Femur (tissue), 1 donor: ENCODE measurements around the gene IFNL4.
"Not testable (repeated sequence)": the region's sequence is repeated elsewhere in the genome, so short reads cannot be mapped to it uniquely, and the experiment has no call there.

Source experiments
- DNase-seq: peaks from one replicate; pipeline ENCODE4 v3.0.0-alpha.2; 2017

The IFNL4 gene

DNA sequence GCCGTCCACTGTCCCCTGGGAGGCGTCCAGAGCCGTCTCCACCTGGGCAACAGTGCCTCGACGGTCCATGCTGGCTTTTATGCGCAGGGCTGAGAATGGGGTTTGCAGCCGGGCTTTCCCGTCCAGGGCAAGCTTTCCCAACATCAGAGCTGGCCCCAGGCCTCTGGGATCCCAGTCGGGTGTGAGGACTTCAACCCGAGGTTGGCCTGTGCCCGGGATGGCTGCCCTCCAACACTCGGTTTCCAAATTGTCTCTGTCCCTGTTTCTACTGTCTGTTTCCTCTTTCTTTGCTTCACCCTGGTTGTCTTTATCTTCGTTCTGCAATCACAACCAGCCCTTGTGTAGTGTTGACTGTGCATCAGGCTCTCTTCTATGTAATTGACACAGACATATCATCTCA lies at the start of gene IFNL4:
Gene IFNL4 (minus strand): TSS at position 51 of the 400 bp plus-strand sequence.
- no peak for DNase-seq

DNA sequence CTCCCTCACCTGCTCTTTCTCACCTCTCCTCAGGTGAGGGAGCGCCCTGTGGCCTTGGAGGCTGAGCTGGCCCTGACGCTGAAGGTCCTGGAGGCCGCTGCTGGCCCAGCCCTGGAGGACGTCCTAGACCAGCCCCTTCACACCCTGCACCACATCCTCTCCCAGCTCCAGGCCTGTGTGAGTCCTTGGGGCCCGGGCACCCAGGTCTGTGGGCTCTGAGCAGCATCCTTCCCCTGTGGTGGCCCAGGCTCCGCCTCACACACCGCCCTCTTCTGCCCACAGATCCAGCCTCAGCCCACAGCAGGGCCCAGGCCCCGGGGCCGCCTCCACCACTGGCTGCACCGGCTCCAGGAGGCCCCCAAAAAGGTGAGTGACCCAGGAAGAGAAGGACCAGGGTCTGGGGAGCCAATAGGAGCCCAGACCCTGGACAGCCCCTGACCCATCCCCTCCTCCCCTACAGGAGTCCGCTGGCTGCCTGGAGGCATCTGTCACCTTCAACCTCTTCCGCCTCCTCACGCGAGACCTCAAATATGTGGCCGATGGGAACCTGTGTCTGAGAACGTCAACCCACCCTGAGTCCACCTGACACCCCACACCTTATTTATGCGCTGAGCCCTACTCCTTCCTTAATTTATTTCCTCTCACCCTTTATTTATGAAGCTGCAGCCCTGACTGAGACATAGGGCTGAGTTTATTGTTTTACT lies 49.4 kb upstream of the IFNL4 start:
- no peak for DNase-seq

DNA sequence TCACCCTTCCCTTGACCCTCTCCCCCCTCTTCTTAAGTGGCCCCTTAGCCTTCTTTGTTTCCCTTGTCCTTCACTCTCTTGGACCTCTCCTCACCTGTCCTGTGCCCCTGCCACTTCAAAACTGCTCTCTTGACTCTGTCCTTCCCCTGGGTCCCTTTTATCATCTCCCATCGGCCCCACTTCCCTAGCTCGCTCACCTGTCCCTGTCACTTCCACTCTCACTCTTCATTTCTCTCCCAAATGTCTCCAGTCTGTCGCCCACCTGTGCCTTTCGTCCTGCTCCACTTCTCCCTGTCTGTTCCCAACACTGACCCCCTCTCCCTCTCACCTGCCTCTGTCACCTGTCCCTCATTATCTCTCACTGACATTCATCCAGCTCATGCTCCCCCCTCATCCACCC lies 48.2 kb upstream of the IFNL4 start:
- no peak for DNase-seq

DNA sequence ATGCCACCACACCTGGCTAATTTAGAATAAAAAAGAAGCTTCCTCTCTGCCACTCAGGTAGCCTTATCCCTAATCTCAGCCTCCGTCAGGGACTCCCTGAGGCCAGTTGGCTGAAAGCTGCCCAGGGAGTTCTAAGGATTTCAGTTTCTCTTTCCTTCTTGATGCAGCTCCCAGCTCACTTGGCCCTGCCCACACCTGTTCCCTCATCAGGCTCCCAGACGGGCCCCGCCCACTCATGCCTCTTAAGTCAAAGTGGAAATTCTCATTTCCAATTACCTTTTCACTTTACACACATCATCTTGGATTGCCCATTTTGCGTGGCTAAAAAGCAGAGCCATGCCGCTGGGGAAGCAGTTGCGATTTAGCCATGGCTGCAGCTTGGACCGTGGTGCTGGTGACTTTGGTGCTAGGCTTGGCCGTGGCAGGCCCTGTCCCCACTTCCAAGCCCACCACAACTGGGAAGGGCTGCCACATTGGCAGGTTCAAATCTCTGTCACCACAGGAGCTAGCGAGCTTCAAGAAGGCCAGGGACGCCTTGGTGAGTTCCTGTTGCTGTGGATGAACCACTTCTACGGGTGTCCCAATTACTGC lies 47.5 kb upstream of the IFNL4 start, which contains the start of gene IFNL1:
Gene IFNL1 (plus strand): TSS at position 353 of the 591 bp plus-strand sequence. CDS start 15 bp downstream, at position 368.
- no peak for DNase-seq

DNA sequence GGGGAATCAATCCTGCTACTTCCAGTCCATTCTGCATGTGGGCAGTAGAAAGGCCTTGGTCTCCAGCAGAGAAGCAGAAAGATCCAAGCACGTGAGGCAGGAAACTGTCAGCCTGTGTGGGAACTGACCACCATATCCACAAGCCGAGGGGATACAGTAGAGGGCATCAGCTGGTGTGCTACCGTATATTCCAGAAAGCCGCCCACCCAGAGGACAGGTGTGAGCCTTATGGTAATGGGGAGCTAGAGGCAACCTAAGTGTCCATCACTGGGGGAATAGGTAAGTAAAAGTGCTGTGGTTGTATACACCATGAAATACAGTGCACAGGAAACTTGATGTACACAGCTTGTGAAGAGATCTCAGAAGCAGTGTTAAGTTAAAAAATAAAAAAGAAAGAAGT lies 44.7 kb upstream of the IFNL4 start:
- DNase-seq, result no peak

DNA sequence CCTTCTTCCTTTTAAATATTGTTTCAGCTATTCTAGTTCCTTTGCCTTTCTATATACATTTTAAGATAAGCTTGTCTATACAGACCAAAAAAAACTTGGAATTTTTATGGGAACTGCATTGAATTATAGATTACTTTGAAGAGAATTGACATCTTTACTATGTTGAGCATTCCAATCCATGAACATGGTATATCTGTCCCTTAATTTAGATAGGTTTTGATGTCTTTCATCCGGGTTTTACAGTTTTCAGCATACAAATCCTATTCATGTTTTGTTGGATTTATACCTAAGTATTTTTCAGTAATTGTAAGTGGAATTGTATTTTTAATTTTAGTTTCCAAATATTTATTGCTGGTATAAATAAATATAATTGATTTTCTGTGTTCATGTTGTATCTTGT lies 35.4 kb upstream of the IFNL4 start:
- DNase-seq, result no peak

DNA sequence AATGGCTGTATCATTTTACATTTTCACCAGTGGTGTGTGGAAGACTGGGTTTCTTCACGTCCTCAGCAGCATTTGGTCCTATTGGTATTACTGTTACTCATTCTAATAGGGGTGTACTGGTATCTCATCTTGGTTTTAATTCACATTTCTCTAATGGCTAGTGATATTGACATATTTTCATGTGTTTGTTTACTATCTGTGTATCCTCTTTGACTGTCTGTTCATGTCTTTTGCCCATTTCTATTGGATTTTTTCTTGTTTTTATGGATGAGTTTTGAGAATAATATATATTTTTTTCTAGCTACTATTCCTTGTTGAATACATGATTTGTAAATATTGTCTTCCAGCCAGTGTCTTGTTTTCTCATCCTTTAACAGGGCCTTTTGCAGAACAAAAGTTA lies 33.4 kb upstream of the IFNL4 start:
- no peak for DNase-seq

DNA sequence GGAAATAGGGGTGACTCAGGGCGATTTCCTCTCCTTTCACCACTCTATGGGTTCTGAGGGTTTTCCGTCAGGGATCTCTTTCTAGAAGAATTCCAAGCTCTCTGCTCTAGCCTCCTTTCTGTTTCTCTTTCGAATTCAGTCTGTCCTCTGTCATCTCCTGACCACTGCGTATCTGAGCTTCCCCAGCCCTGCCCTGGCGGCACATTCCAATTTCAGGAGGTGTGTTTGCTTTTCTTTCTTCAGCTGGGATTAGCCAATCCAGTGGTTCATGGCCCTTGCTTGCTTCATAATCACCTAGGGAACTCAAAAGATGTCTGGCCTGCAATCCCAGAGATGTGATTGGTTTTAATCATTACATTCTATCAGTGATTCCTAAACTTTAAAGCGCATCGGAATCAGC lies 28.9 kb upstream of the IFNL4 start:
- DNase-seq, result no peak

DNA sequence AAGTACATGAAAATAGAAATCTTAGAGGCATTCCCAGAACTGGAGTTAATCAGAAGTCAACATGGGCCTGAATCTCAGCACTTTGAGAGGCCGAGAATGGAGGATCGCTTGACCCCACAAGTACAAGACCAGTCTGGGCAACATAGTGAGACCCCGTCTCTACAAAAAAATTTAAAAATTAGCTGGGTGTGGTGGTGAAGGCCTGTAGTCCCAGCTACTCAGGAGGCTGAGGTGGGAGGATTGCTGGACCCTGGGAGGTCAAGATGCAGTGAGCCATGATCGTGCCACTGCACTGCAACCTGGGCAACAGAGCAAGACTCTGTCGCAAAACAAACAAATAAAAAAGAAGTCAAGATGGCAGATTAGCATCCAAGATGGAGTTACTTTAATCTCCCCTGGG lies 28.1 kb upstream of the IFNL4 start:
- no peak for DNase-seq

DNA sequence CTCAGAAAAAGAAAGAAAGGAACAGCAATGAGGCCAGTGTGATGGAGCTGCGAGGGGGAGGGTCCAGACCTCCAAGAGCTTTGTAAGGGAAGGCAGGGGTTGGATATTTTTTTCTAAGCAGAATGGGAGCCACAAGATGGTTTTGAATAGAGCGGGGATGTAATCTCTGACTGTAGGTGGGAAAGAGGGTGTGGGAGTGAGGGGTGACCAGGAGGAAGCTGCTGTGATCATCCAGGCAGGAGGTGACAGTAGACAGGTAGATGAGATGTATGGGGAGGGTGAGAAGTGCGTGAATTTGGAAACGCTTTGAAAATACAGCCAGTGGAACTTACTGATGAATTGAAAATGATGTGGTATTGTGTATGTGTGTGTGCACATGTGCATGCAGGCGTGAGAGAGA lies 26.9 kb upstream of the IFNL4 start:
- no peak for DNase-seq

DNA sequence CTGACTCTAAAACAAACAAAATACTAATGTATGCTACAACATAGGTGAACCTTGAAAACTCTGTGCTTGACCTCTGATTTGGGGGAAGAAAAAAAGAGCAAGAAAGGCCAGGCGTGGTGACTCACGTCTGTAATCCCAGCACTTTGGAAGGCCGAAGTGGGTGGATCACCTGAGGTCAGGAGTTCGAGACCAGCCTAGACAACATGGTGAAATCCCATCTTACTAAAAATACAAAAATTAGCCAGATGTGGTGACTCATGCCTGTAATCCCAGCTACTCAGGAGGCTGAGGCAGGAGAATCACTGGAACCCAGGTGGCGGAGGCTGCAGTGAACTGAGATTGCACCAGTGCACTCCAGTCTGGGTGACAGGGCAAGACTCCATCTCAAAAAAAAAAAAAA lies 25.2 kb upstream of the IFNL4 start:
- not testable (repeated sequence) for DNase-seq

DNA sequence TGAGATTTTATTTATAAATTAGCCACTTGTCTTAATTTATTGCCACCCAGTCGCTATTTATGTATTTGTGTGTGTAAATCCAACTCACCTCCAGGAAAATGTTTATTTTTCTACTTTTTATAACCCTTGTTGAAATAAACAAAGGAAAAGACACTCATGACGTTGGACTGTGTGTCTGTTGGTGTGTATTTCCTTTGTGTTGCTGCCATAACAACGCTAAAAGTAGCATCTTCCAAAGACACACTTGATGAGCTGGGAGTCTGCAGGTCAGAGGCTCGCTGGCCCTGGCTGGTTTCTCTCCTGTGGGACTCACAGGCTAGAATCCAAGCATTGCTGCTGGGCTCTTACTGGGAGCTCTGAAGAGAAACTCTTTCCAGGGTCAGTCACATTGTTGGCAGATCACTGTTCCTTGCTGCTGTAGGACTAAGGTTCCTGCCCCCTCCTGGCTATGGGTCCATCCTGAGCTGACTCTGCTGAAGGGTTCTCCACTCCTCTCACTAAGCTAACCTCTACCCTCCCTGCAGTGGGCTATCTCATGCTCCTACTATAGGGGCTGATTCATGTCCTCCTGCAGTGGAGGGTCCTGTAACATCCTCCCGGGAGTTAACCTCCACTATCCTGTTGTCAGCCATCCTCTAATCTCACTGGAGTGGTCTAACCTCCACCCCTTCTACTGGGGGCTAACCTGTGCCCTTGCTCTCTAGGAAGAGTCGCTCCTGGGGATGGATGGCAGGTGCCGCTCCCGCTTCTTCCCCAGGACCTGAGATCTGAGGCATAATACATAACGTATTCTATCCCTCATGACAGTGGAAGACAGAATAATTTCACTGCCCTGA lies 21.6 kb upstream of the IFNL4 start:
- DNase-seq, result no peak

DNA sequence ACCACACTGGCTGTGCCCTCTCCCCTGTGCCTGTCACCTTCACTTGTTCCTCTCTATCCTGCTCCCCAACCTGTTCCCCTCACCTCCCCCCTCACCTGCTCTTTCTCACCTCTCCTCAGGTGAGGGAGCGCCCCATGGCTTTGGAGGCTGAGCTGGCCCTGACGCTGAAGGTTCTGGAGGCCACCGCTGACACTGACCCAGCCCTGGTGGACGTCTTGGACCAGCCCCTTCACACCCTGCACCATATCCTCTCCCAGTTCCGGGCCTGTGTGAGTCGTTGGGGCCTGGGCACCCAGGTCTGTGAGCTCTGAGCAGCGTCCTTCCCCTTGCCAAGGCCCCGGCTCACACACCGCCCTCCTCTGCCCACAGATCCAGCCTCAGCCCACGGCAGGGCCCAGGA lies 20.7 kb upstream of the IFNL4 start:
- not testable (repeated sequence) for DNase-seq

DNA sequence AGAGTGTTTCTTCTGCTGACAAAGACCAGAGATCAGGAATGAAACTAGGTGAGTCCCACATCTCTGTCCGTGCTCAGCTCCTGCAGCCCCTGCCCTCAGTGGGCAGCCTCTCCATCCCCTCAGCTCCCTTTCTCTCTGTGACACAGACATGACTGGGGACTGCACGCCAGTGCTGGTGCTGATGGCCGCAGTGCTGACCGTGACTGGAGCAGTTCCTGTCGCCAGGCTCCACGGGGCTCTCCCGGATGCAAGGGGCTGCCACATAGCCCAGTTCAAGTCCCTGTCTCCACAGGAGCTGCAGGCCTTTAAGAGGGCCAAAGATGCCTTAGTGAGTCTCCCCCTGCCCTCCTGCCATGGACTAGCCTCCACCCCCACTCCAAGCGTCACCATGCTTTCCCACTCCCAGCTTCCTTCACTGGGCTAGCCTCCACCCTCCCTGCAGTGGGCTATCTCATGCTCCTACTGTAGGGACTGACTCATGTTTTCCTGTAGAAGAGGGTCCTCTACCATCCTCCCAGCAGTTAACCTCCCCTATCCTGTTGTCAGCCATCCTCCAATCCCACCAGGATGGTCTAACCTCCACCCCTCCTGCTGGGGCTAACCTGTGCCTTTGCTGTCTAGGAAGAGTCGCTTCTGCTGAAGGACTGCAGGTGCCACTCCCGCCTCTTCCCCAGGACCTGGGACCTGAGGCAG lies 20.0 kb upstream of the IFNL4 start:
- DNase-seq, result not testable (repeated sequence)

DNA sequence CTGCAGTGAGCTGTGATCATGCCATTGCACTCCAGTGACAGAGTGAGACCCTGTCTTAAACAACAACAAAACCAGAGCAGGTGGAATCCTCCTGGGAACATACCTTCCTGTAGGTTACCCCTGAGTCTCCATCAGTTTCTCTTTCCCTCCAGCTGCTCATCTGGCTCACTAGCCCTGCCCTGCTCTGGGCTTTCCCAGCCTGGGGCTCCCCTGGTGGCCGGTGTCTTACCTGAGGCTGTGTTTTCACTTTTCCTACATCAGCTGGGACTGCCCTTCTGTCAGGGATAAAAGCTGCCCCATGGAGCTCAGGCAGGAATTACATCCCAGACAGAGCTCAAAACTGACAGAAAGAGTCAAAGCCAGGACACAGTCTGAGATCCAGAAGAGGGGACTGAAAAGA lies 19.4 kb upstream of the IFNL4 start, which contains the start of gene IFNL2:
Gene IFNL2 (plus strand): TSS at position 312 of the 400 bp plus-strand sequence. CDS start 173 bp downstream, outside the sequence.
- DNase-seq, result not testable (repeated sequence)

DNA sequence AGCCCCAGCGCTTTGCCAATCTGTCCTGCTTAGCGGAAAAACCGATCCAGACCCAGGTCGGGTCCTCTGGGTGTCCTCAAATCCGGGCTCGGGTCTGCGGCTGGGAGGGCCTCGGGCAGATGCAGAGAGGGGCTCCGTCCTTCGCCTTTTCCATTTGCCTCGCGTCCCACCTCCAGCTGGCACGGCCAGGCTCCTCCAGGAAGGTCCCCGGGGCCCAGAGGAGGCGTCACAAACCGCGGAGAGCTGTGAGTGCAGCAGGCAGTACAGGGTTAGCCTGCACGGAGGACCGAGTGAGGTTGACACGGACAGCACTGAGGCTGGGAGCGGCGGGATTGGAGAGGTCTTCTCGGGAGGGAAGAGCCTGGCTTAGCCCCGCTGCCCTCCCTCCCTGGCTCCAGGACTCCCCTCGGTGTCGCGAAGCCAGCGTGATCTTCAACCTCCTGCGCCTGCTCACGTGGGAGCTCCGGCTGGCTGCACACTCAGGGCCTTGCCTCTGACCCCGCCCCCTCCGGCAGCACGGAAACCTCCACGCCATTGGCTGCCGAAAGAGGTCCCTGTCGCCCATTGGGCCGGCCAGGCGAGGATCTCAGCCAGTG lies 16.8 kb upstream of the IFNL4 start:
- no peak for DNase-seq

DNA sequence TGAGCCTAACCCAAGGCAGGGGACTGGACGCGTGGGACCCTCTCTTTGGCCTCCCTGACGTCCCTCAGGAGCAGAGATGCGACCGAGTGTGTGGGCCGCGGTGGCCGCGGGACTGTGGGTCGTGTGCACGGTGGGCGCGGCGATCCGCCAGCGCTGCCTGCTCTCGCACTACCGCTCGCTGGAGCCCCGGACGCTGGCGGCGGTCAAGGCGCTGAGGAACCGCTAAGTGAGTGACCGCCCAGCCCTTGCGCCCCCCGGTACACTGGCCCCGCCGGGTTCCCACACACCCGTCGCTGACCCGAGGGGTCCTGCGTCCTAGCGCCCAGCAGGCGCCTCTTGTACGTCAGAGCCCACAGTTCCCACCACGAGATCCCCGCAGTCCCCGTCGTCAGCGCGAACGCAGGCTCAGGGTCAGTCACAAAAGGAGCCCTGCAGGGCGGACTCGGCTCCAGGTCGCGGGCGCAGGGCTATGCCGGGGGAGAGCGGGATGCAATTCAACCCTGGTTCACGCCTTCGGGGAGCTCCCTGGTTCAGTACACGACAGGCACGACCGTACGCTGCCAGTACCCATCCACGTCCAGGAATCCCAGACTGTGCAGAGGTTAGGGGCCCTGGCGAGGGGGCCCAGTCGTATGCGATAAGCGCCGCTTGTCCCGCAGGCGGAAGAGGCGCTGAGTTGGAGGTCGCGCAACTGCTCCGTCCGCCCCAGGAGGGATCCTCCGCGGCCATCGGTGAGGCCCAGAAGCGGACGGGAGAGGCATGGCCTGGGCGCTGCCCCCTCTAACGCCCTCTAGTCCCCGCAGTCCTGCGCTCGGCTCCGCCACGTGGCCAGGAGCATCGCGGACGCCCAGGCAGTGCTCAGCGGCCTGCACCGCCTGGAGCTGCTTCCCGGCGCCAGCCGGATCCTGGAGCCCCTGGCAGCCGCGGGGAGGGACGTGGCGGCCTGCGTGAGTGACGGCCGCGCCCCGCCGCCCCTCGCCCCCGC lies 15.9 kb upstream of the IFNL4 start:
- DNase-seq, result peak; percentile 29

DNA sequence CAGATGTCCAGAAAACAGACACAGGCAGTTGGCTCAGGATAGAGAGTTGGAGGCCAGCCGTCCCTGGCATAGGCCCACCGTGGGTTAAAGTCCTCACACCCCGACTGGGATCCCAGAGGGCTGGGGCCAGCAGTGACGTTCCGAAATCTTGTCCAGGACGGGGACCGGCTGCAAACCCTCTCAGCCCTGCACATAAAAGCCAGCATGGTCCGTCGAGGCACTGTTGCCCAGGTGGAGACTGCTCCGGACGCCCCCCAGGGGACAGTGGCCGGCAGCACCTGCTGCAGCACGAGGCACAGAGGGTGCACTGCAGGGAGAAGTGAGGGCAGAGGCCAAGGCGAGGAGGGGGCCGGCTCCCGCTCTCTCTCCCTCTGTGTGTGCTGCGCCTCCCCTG lies 15.3 kb upstream of the IFNL4 start:
- no peak for DNase-seq

DNA sequence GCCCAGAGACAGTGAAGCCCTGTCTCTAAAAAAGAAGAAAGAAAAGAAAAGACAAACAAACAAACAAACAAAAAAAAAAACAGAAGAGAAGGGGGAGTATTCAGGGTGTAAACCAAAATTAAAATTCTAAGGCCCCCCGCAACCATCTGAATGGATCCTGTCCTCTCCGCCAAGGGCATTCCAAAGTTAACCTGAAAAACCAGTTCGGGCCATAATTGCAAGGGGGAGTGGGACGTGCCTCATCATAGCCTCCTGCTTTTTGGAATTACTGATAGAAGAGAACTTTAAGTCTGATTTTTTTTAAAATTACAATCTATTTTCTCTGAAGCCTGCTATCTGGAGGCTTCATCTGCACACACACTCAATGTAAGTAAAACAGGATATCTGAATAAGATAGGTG lies 13.8 kb upstream of the IFNL4 start:
- DNase-seq, result no peak

DNA sequence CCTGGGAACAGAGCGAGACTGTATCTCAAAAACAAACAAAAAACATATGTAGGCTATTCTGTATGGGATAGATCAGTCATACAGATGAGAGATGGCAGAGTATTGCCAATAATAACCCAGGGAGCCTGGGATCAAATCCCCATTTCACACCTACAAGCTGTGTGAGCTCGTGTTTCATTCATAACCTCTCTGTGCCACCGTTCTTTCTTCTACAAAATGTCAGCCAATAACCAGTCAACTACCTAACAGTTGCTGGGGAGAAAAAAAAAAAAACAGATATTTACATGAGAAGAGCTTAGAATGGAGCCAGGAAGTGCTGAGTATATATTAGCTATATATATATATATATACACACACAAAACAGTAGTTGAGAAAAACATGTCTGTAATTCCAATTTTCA lies 13.0 kb upstream of the IFNL4 start:
- DNase-seq, result no peak

DNA sequence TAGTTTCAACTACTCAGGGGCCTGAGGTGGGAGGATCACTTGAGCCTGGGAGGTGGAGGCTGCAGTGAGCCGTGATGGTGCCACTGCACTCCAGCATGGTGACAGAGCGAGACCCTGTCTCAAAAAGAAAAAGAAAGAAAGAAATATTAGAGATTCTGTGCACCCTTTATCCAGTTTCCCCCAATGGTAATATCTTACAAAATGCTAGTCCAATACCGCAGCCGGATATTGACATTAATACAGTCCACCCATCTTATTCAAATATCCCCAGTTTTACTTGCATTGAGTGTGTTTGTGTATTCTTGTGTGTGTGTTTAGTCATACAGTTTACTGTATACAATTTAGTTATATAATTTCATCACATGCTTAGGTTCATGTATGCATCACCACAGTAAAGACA lies 8.6 kb upstream of the IFNL4 start:
- DNase-seq, result no peak
